HEK293 (cell line): Measurements from ENCODE around the gene MSMO1.
"Not testable (repeated sequence)": the region's sequence is repeated elsewhere in the genome, so short reads cannot be mapped to it uniquely, and the experiment has no call there.

Experiments used
- CTCF ChIA-PET: fragments of 350-600 bp; formaldehyde crosslinking; extraction: SDS; loops from one replicate; lab custom pipeline; 2021; ENCODE audit warnings: antibody characterized with exemption; lab: Yijun Ruan, JAX
- POLR2A ChIA-PET: fragments of 300-600 bp; formaldehyde crosslinking; extraction: SDS; loops from one replicate; lab custom pipeline; 2020; ENCODE audit warnings: antibody characterized with exemption, inconsistent platforms; lab: Yijun Ruan, JAX
- H3K27ac ChIP-seq: fragments of 200-500 bp; sonication (Bioruptor generic); 2 replicates; pipeline ENCODE4 v1.5.1; 2014; ENCODE audit warnings: low read depth, low read length, control low read depth, inconsistent platforms; ENCODE audit errors: extremely low read depth
- H3K36me3 ChIP-seq, 2 experiments: fragments of 200-500 bp in 1 of 2; sonication (Bioruptor generic) in 1 of 2; 1 replicate in 1 of 2; 2 replicates in 1 of 2; pipeline ENCODE4 v1.5.1; 2014 to 2017; ENCODE audit warnings: inconsistent platforms in 2 of 2, low read length in 2 of 2; ENCODE audit not compliant: control insufficient read depth in 2 of 2, insufficient read depth in 1 of 2
- H3K4me1 ChIP-seq: fragments of 200-500 bp; sonication (Bioruptor generic); 2 replicates; pipeline ENCODE4 v1.5.1; 2014; ENCODE audit warnings: mild to moderate bottlenecking, low read length, inconsistent platforms; ENCODE audit not compliant: control insufficient read depth, insufficient read depth
- H3K4me3 ChIP-seq: 2 replicates; pipeline ENCODE4 v1.5.1; 2011; ENCODE audit warnings: low read depth, mild to moderate bottlenecking, control low read depth, low read length, moderate library complexity
- H3K9me3 ChIP-seq: fragments of 200-500 bp; sonication (Bioruptor generic); 2 replicates; pipeline ENCODE4 v1.5.1; 2014; ENCODE audit warnings: low read depth, low read length, inconsistent platforms; ENCODE audit not compliant: control insufficient read depth, insufficient read depth
- INSM2 ChIP-seq: fragments of 450-650 bp; formaldehyde crosslinking; IDR thresholded peaks from 2 replicates; pipeline ENCODE4 v1.5.1; 2016; ENCODE audit warnings: missing biosample characterization, missing genetic modification characterization
- KLF9 ChIP-seq: fragments of 450-650 bp; formaldehyde crosslinking; IDR thresholded peaks from 2 replicates; pipeline ENCODE4 v1.5.1; 2016; ENCODE audit warnings: missing biosample characterization, missing genetic modification characterization, low read depth
- PRDM1 ChIP-seq: fragments of 450-650 bp; formaldehyde crosslinking; IDR thresholded peaks from 2 replicates; pipeline ENCODE4; 2016; ENCODE audit warnings: missing biosample characterization, missing genetic modification characterization
- SALL2 ChIP-seq: fragments of 450-650 bp; formaldehyde crosslinking; IDR thresholded peaks from 2 replicates; pipeline ENCODE4 v1.5.0; 2017; ENCODE audit warnings: missing biosample characterization, mild to moderate bottlenecking, missing genetic modification characterization, borderline replicate concordance
- ZBTB17 ChIP-seq: fragments of 450-650 bp; formaldehyde crosslinking; IDR thresholded peaks from 2 replicates; pipeline ENCODE4 v1.5.1; 2016; ENCODE audit warnings: missing biosample characterization, missing genetic modification characterization
- ZNF366 ChIP-seq: fragments of 450-650 bp; formaldehyde crosslinking; conservative IDR thresholded peaks from 2 replicates; pipeline ENCODE4 v1.5.1; 2016; ENCODE audit warnings: missing biosample characterization, missing genetic modification characterization
- ZNF514 ChIP-seq: fragments of 450-650 bp; formaldehyde crosslinking; IDR thresholded peaks from 2 replicates; pipeline ENCODE4 v1.5.1; 2016; ENCODE audit warnings: missing biosample characterization, missing genetic modification characterization
- ZNF660 ChIP-seq: fragments of 450-650 bp; IDR thresholded peaks from 2 replicates; pipeline ENCODE4 v1.5.1; 2018; ENCODE audit warnings: missing biosample characterization, mild to moderate bottlenecking, missing genetic modification characterization
- ZNF791 ChIP-seq: fragments of 450-650 bp; formaldehyde crosslinking; IDR thresholded peaks from 2 replicates; pipeline ENCODE4 v1.5.1; 2016; ENCODE audit warnings: missing biosample characterization, missing genetic modification characterization
- TF ChIP-seq, protein P1 (sequence below): fragments of 450-650 bp; formaldehyde crosslinking; IDR thresholded peaks from 2 replicates; pipeline ENCODE4 v1.5.1; 2016; ENCODE audit warnings: missing biosample characterization, missing genetic modification characterization
- TF ChIP-seq, protein P2 (sequence below): fragments of 450-650 bp; formaldehyde crosslinking; IDR thresholded peaks from 2 replicates; pipeline ENCODE4 v1.5.1; 2017; ENCODE audit warnings: missing biosample characterization, missing genetic modification characterization
- TF ChIP-seq, protein P3 (sequence below): fragments of 450-650 bp; formaldehyde crosslinking; IDR thresholded peaks from 2 replicates; pipeline ENCODE4 v1.5.1; 2016; ENCODE audit warnings: missing biosample characterization, missing genetic modification characterization

Gene MSMO1

GRCh38 chr4:165286619-165287340 lies 40.7 kb upstream of the MSMO1 start:
- H3K27ac ChIP-seq, H3K36me3 ChIP-seq, H3K9me3 ChIP-seq, POLR2A ChIA-PET, H3K4me1 ChIP-seq, H3K4me3 ChIP-seq, CTCF ChIA-PET: not testable (repeated sequence)

DNA sequence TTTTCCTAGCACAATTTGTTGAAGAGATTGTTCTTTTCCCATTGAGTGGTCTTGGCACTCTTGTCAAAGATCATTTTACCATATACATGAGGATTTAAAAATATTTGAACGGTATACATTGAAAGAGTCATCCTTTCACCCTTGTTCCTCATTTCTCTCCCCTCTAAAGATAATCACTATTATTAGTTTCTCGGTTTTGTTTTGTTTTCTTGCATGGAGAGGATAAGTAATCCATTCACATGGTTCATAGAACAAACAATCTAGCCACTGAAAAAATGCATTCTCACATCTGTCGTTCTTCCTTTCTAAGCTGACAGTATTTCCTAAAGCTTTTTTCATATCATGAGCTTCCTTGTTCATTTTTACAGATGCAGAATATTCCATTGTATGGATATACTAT lies 39.2 kb upstream of the MSMO1 start:
- no peak overlapping the region for H3K4me3 ChIP-seq
- H3K9me3 ChIP-seq: no peaks in the 10 kb centered on the region
- ChIA-PET POLR2A (no interaction called here), CTCF (no interaction called here)
- H3K27ac ChIP-seq: no peak overlapping the region
- H3K36me3 ChIP-seq: no peaks in the 10 kb centered on the region
- H3K4me1 ChIP-seq: no peaks in the 10 kb centered on the region
- no peak for TF ChIP-seq ZNF791 (tag by site-specific recombination)
- TF ChIP-seq, protein P1, sequence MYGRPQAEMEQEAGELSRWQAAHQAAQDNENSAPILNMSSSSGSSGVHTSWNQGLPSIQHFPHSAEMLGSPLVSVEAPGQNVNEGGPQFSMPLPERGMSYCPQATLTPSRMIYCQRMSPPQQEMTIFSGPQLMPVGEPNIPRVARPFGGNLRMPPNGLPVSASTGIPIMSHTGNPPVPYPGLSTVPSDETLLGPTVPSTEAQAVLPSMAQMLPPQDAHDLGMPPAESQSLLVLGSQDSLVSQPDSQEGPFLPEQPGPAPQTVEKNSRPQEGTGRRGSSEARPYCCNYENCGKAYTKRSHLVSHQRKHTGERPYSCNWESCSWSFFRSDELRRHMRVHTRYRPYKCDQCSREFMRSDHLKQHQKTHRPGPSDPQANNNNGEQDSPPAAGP (tag by site-specific recombination): no peak
- TF ChIP-seq SALL2 (tag by site-specific recombination): no peak
- TF ChIP-seq KLF9 (tag by site-specific recombination): no peak
- TF ChIP-seq ZNF514 (tag by site-specific recombination): no peak
- no peak for TF ChIP-seq INSM2
- no peak for TF ChIP-seq ZNF366 (tag by site-specific recombination)
- TF ChIP-seq ZNF660 (tag by site-specific recombination): no peak
- TF ChIP-seq, all 188 proteins: peak for 0

GRCh38 chr4:165288639-165289422 lies 38.6 kb upstream of the MSMO1 start:
- Histone ChIP-seq H3K36me3 (no peaks in the 10 kb centered on the region), H3K4me1 (no peaks in the 10 kb centered on the region), H3K9me3 (no peaks in the 10 kb centered on the region), H3K4me3 (no peak overlapping the region), H3K27ac (no peak overlapping the region)
- ChIA-PET CTCF (interaction anchor here (0.5 kb wide), 1 partner anchor 176 kb away, joined by 3 read pairs; no protein-coding TSS in a partner anchor), POLR2A (no interaction called here)
- TF ChIP-seq ZBTB17 (tag by site-specific recombination): no peak
- TF ChIP-seq, protein P2, sequence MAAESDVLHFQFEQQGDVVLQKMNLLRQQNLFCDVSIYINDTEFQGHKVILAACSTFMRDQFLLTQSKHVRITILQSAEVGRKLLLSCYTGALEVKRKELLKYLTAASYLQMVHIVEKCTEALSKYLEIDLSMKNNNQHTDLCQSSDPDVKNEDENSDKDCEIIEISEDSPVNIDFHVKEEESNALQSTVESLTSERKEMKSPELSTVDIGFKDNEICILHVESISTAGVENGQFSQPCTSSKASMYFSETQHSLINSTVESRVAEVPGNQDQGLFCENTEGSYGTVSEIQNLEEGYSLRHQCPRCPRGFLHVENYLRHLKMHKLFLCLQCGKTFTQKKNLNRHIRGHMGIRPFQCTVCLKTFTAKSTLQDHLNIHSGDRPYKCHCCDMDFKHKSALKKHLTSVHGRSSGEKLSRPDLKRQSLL (tag by site-specific recombination): no peak

GRCh38 chr4:165289423-165289785 lies 38.1 kb upstream of the MSMO1 start:
- POLR2A ChIA-PET: no interaction called here
- CTCF ChIA-PET: interaction anchor here (0.5 kb wide), 1 partner anchor 176 kb away, joined by 3 read pairs; no protein-coding TSS in a partner anchor
- H3K4me3 ChIP-seq: no peak overlapping the region
- H3K9me3 ChIP-seq: no peaks in the 10 kb centered on the region
- H3K4me1 ChIP-seq: no peaks in the 10 kb centered on the region
- no peaks in the 10 kb centered on the region for H3K36me3 ChIP-seq
- TF ChIP-seq, protein P3, sequence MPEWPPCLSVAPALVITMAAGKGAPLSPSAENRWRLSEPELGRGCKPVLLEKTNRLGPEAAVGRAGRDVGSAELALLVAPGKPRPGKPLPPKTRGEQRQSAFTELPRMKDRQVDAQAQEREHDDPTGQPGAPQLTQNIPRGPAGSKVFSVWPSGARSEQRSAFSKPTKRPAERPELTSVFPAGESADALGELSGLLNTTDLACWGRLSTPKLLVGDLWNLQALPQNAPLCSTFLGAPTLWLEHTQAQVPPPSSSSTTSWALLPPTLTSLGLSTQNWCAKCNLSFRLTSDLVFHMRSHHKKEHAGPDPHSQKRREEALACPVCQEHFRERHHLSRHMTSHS (tag by site-specific recombination): no peak
- 0 out of 2 replicates have a peak, but pooled peaks have one; percentile 31 for TF ChIP-seq PRDM1 (tag by site-specific recombination)
- no peak overlapping the region for H3K27ac ChIP-seq
